Measurements from ENCODE around the gene LRFN2. TPM values are rescaled to one million over a fixed set of nuclear protein-coding genes. Genes with fewer than 3 reads are reported as not detected.

The LRFN2 gene
- total RNA-seq, 1 experiment from 2014 or later: 26.6 TPM

- CTCF ChIA-PET: no interaction called here
- no TSS peak for BruUV-seq (replicated peaks)
- Histone ChIP-seq H3K4me3 (ENCODE audit: low read depth, low read length, poor library complexity, severe bottlenecking) (no peak overlapping the region), H3K27me3 (replicated peaks; ENCODE audit: insufficient read depth, low read depth, low read length, poor library complexity) (no peaks in the 10 kb centered on the region), H3K36me3 (ENCODE audit: insufficient read depth, low read length, poor library complexity, severe bottlenecking) (no peaks in the 10 kb centered on the region), H3K4me1 (ENCODE audit: insufficient read depth, low read length, poor library complexity, severe bottlenecking) (peaks cover 10% of the 10 kb centered on the region), H3K9me3 (ENCODE audit: low read depth, low read length, poor library complexity, severe bottlenecking) (no peaks in the 10 kb centered on the region), H3K27ac (ENCODE audit: low read depth, low read length, poor library complexity, severe bottlenecking) (no peak overlapping the region)
- POLR2A ChIA-PET (ENCODE audit: low non-redundant PET): interaction anchor here (0.6 kb wide), 1 partner anchor 1107 kb away, joined by 3 read pairs; no protein-coding TSS in a partner anchor
- TF ChIP-seq CTCF (conservative IDR thresholded peaks at IDR 0.05; ENCODE audit: low read depth, low read length) (no peak), EZH2 (IDR thresholded peaks at IDR 0.05; ENCODE audit: borderline replicate concordance, low read depth, low read length, poor library complexity, severe bottlenecking) (no peak)
- intact Hi-C loops (cut with micrococcal nuclease; ENCODE audit: unreplicated experiment): no loop called here
- DNase-seq (ENCODE audit: low spot score): no peak
Measured at GRCh38 chr6:40353967-40354452, 233.2 kb downstream of the LRFN2 start.

- H3K4me3 ChIP-seq (ENCODE audit: low read depth, low read length, poor library complexity, severe bottlenecking): no peak overlapping the region
- no TSS peak for BruUV-seq (replicated peaks)
- intact Hi-C loops (cut with micrococcal nuclease; ENCODE audit: unreplicated experiment): no loop called here
- POLR2A ChIA-PET (ENCODE audit: low non-redundant PET): interaction anchor here (0.6 kb wide), 1 partner anchor 1107 kb away, joined by 3 read pairs; no protein-coding TSS in a partner anchor
- H3K9me3 ChIP-seq (ENCODE audit: low read depth, low read length, poor library complexity, severe bottlenecking): no peaks in the 10 kb centered on the region
- no peak overlapping the region for H3K27ac ChIP-seq (ENCODE audit: low read depth, low read length, poor library complexity, severe bottlenecking)
- H3K36me3 ChIP-seq (ENCODE audit: insufficient read depth, low read length, poor library complexity, severe bottlenecking): no peaks in the 10 kb centered on the region
- H3K27me3 ChIP-seq (replicated peaks; ENCODE audit: insufficient read depth, low read depth, low read length, poor library complexity): no peaks in the 10 kb centered on the region
- peaks cover 14% of the 10 kb centered on the region for H3K4me1 ChIP-seq (ENCODE audit: insufficient read depth, low read length, poor library complexity, severe bottlenecking)
- CTCF ChIA-PET: no interaction called here
- DNase-seq (ENCODE audit: low spot score): no peak
- TF ChIP-seq EZH2 (IDR thresholded peaks at IDR 0.05; ENCODE audit: borderline replicate concordance, low read depth, low read length, poor library complexity, severe bottlenecking) (no peak), CTCF (conservative IDR thresholded peaks at IDR 0.05; ENCODE audit: low read depth, low read length) (no peak)
Measured at GRCh38 chr6:40353197-40353966, 233.8 kb downstream of the LRFN2 start.

- Histone ChIP-seq H3K4me3 (ENCODE audit: low read depth, low read length, poor library complexity, severe bottlenecking) (no peak overlapping the region), H3K36me3 (ENCODE audit: insufficient read depth, low read length, poor library complexity, severe bottlenecking) (no peaks in the 10 kb centered on the region), H3K9me3 (ENCODE audit: low read depth, low read length, poor library complexity, severe bottlenecking) (no peaks in the 10 kb centered on the region), H3K27ac (ENCODE audit: low read depth, low read length, poor library complexity, severe bottlenecking) (no peak overlapping the region), H3K4me1 (ENCODE audit: insufficient read depth, low read length, poor library complexity, severe bottlenecking) (peaks cover 18% of the 10 kb centered on the region), H3K27me3 (replicated peaks; ENCODE audit: insufficient read depth, low read depth, low read length, poor library complexity) (no peaks in the 10 kb centered on the region)
- CTCF ChIA-PET: no interaction called here
- no TSS peak for BruUV-seq (replicated peaks)
- TF ChIP-seq CTCF (conservative IDR thresholded peaks at IDR 0.05; ENCODE audit: low read depth, low read length) (no peak), EZH2 (IDR thresholded peaks at IDR 0.05; ENCODE audit: borderline replicate concordance, low read depth, low read length, poor library complexity, severe bottlenecking) (no peak)
- no peak for DNase-seq (ENCODE audit: low spot score)
- intact Hi-C loops (cut with micrococcal nuclease; ENCODE audit: unreplicated experiment): no loop called here
- POLR2A ChIA-PET (ENCODE audit: low non-redundant PET): no interaction called here
Measured at GRCh38 chr6:40352527-40353170, 234.5 kb downstream of the LRFN2 start.
